ENCODE results near the gene DNM3. TPM values are rescaled to one million over a fixed set of nuclear protein-coding genes. Genes with fewer than 3 reads are reported as not detected.
A peak's percentile ranks its signal among the peaks of the same experiment; 100 is the strongest.

DNM3 gene
- total and polyA plus RNA-seq, 9 of the 15 experiments (the other 6 are each of a cell fraction or from before 2014, with no cell fraction given): 0.08 to 0.36 (median 0.22) TPM; not detected in 1

DNA sequence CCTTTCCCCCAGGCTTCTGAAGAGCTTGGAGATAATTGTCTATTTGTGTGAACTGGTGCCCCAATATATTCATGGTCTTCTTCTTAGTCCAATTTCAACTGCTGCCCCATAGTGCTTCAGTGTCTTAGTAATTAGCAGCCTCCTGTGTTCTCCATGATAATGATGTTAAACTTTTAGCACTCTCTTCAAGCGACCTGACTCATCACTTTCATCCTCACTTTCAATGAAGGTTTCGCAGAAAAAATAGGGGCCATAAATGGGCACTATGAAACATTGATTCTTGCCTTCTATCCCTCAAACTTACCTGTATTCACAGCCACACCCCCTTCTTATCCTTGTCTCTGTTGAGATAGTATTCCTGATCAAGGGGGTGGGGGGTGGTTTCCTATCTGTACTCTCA is 210.6 kb downstream of the DNM3 start:
- ATAC-seq (no peak), DNase-seq (ENCODE audit: extremely low read depth in 1 of 4, low spot score in 3 of 4) (no peak), FAIRE-seq (no peak)
- no peak overlapping the region for H2AFZ ChIP-seq (ENCODE audit: low read depth, low read length)
- H3K79me2 ChIP-seq (ENCODE audit: control insufficient read depth, insufficient read depth, low read length): no peaks in the 10 kb centered on the region
- intact Hi-C loops (cut with micrococcal nuclease) (no loop called here), in situ Hi-C loops (cut with MboI) (no loop called here)
- H3K27me3 ChIP-seq (ENCODE audit: control insufficient read depth in 2 of 2, insufficient read depth in 2 of 2, low read length in 2 of 2): no peaks in the 10 kb centered on the region
- CTCF ChIA-PET (ENCODE audit: low intra/inter-chr PET ratio): interaction anchor here (0.6 kb wide), 1 partner anchor 420 kb away, joined by 3 read pairs; no protein-coding TSS in a partner anchor
- H3K4me3 ChIP-seq: no peak overlapping the region
- H3K4me1 ChIP-seq (replicated peaks in 1 of 2; ENCODE audit: control insufficient read depth in 2 of 2, insufficient read depth in 2 of 2, low read length in 2 of 2): no peaks in the 10 kb centered on the region
- H3K27ac ChIP-seq (ENCODE audit: extremely low read depth, low read depth, low read length): no peak overlapping the region
- TF ChIP-seq, protein P1, sequence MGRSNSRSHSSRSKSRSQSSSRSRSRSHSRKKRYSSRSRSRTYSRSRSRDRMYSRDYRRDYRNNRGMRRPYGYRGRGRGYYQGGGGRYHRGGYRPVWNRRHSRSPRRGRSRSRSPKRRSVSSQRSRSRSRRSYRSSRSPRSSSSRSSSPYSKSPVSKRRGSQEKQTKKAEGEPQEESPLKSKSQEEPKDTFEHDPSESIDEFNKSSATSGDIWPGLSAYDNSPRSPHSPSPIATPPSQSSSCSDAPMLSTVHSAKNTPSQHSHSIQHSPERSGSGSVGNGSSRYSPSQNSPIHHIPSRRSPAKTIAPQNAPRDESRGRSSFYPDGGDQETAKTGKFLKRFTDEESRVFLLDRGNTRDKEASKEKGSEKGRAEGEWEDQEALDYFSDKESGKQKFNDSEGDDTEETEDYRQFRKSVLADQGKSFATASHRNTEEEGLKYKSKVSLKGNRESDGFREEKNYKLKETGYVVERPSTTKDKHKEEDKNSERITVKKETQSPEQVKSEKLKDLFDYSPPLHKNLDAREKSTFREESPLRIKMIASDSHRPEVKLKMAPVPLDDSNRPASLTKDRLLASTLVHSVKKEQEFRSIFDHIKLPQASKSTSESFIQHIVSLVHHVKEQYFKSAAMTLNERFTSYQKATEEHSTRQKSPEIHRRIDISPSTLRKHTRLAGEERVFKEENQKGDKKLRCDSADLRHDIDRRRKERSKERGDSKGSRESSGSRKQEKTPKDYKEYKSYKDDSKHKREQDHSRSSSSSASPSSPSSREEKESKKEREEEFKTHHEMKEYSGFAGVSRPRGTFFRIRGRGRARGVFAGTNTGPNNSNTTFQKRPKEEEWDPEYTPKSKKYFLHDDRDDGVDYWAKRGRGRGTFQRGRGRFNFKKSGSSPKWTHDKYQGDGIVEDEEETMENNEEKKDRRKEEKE (IDR thresholded peaks at IDR 0.05; ENCODE audit: borderline replicate concordance in 1 of 2, control insufficient read depth in 1 of 2, low read depth in 2 of 2, low read length in 1 of 2): no peak
- TF ChIP-seq HMGXB4 (CRISPR knock-in tag; IDR thresholded peaks at IDR 0.05) (no peak), ZBTB33 (CRISPR knock-in tag; IDR thresholded peaks at IDR 0.05) (no peak), ZNF134 (CRISPR knock-in tag; conservative IDR thresholded peaks at IDR 0.05) (no peak), ZNF589 (CRISPR knock-in tag; IDR thresholded peaks at IDR 0.05; ENCODE audit: low read depth) (no peak), RFX5 (IDR thresholded peaks at IDR 0.05; ENCODE audit: low read depth, low read length) (no peak), ZNF316 (IDR thresholded peaks at IDR 0.05) (peak; percentile 51; the same call in 1 of the 2 replicates), NKRF (IDR thresholded peaks at IDR 0.05; ENCODE audit: borderline replicate concordance) (no peak), STAT5A (IDR thresholded peaks at IDR 0.05; ENCODE audit: borderline replicate concordance, low read length) (no peak)
- H3K36me3 ChIP-seq (ENCODE audit: control insufficient read depth, insufficient read depth, low read length): no peaks in the 10 kb centered on the region
- BruUV-seq (replicated peaks): no TSS peak
- no peak overlapping the region for H3K4me2 ChIP-seq (ENCODE audit: insufficient read depth, low read length)
- H3K9me3 ChIP-seq (replicated peaks; ENCODE audit: control insufficient read depth, insufficient read depth, low read depth, low read length): no peaks in the 10 kb centered on the region
- POLR2A ChIA-PET: interaction anchor here (1.0 kb wide), 1 partner anchor 20 kb away, joined by 3 read pairs; no protein-coding TSS in a partner anchor
- WGBS (ENCODE audit: insufficient coverage, low coverage, missing lambda C conversion rate): 0% methylated on average over 2 of the region's 2 CpGs
- H3K9me1 ChIP-seq (ENCODE audit: control insufficient read depth, insufficient read depth, low read length): no peaks in the 10 kb centered on the region
- H3K9ac ChIP-seq (ENCODE audit: insufficient read depth in 1 of 2, low read depth in 2 of 2, low read length in 2 of 2): no peak overlapping the region
- H4K20me1 ChIP-seq (replicated peaks; ENCODE audit: control insufficient read depth, insufficient read depth, low read length): no peaks in the 10 kb centered on the region
